Loucy (cell line): ENCODE measurements around the gene FNDC3A.

Source experiments
- H2AFZ ChIP-seq: fragments of 200-600 bp; sonication (generic); 2 replicates; pipeline ENCODE4 v1.6.0; 2016; ENCODE audit warnings: antibody characterized with exemption, mild to moderate bottlenecking, low read length, moderate library complexity
- H3F3A ChIP-seq: fragments of 200-600 bp; 2 replicates; pipeline ENCODE4 v1.6.0; 2016; ENCODE audit warnings: antibody characterized with exemption, low read depth, mild to moderate bottlenecking
- H3K27me3 ChIP-seq: fragments of 200-600 bp; sonication (generic); 2 replicates; pipeline ENCODE4 v1.6.1; 2014; ENCODE audit warnings: low read length, mild to moderate bottlenecking; ENCODE audit not compliant: insufficient read depth, poor library complexity, severe bottlenecking
- H3K36me3 ChIP-seq: fragments of 200-600 bp; sonication (generic); 2 replicates; pipeline ENCODE4 v1.6.1; 2016; ENCODE audit warnings: low read length; ENCODE audit not compliant: insufficient read depth
- H3K4me1 ChIP-seq: fragments of 200-600 bp; sonication (generic); 2 replicates; pipeline ENCODE4 v1.5.1; 2014; ENCODE audit warnings: low read length, mild to moderate bottlenecking; ENCODE audit not compliant: insufficient read depth, poor library complexity, severe bottlenecking
- H3K4me2 ChIP-seq: fragments of 200-600 bp; sonication (generic); 2 replicates; pipeline ENCODE4 v1.6.0; 2014; ENCODE audit warnings: antibody characterized with exemption, low read length, low read depth, mild to moderate bottlenecking; ENCODE audit not compliant: poor library complexity, severe bottlenecking
- H3K4me3 ChIP-seq: fragments of 200-600 bp; sonication (generic); 2 replicates; pipeline ENCODE4 v1.5.1; 2014; ENCODE audit warnings: low read length, mild to moderate bottlenecking, mixed read lengths; ENCODE audit not compliant: poor library complexity, severe bottlenecking
- H3K79me2 ChIP-seq: fragments of 200-600 bp; sonication (generic); 2 replicates; pipeline ENCODE4 v1.6.1; 2014; ENCODE audit warnings: low read length; ENCODE audit not compliant: insufficient read depth
- H3K9ac ChIP-seq: fragments of 200-600 bp; sonication (generic); 2 replicates; pipeline ENCODE4 v1.6.0; 2014; ENCODE audit warnings: mild to moderate bottlenecking, low read depth, low read length, moderate library complexity; ENCODE audit not compliant: poor library complexity, severe bottlenecking
- H3K9me2 ChIP-seq: fragments of 200-600 bp; sonication (generic); replicated peaks from 2 replicates; pipeline ENCODE4 v1.6.1; 2016; ENCODE audit warnings: low read depth, low read length, mixed read lengths
- H3K9me3 ChIP-seq: fragments of 200-600 bp; sonication (generic); 2 replicates; pipeline ENCODE4 v1.6.1; 2014; ENCODE audit warnings: mild to moderate bottlenecking, antibody characterized with exemption, low read length, low read depth; ENCODE audit not compliant: insufficient read depth
- H4K20me1 ChIP-seq: fragments of 200-600 bp; sonication (generic); 2 replicates; pipeline ENCODE4 v1.6.0; 2014; ENCODE audit warnings: antibody characterized with exemption, low read length, mild to moderate bottlenecking; ENCODE audit not compliant: insufficient read depth, poor library complexity, severe bottlenecking
- CTCF ChIP-seq: fragments of 200-600 bp; sonication (generic); conservative IDR thresholded peaks from 2 replicates; pipeline ENCODE4 v1.5.1; 2014; ENCODE audit warnings: mild to moderate bottlenecking, antibody characterized with exemption, low read length
- EZH2phosphoT487 ChIP-seq: fragments of 200-600 bp; IDR thresholded peaks from 2 replicates; pipeline ENCODE4 v1.6.1; 2018; ENCODE audit warnings: antibody characterized with exemption, mild to moderate bottlenecking, moderate library complexity, borderline replicate concordance

The FNDC3A gene

GRCh38 chr13:49110913-49111170, 135.1 kb downstream of the FNDC3A start:
- Histone ChIP-seq H3K4me1 (peaks cover 37% of the 10 kb centered on the region), H4K20me1 (no peaks in the 10 kb centered on the region), H3K9me3 (no peaks in the 10 kb centered on the region), H3K79me2 (peaks cover 55% of the 10 kb centered on the region), H3K9me2 (no peaks in the 10 kb centered on the region), H3K27me3 (no peaks in the 10 kb centered on the region), H3F3A (no peaks in the 10 kb centered on the region), H2AFZ (no peak overlapping the region), H3K36me3 (peaks cover 8% of the 10 kb centered on the region; the same call in 1 of the 2 replicates), H3K9ac (peak overlapping the region; percentile 74), H3K4me3 (peak overlapping the region; percentile 93), H3K4me2 (peak overlapping the region; percentile 82)
- TF ChIP-seq EZH2phosphoT487 = no peak
- TF ChIP-seq CTCF = no peak

- Histone ChIP-seq H3K9ac (peak overlapping the region; percentile 74), H4K20me1 (no peaks in the 10 kb centered on the region), H3K9me3 (no peaks in the 10 kb centered on the region), H3F3A (no peaks in the 10 kb centered on the region), H3K27me3 (no peaks in the 10 kb centered on the region), H3K36me3 (peaks cover 26% of the 10 kb centered on the region; the same call in 1 of the 2 replicates), H3K9me2 (no peaks in the 10 kb centered on the region), H3K79me2 (peaks cover 56% of the 10 kb centered on the region), H3K4me2 (peak overlapping the region; percentile 82), H3K4me1 (peaks cover 37% of the 10 kb centered on the region), H3K4me3 (peak overlapping the region; percentile 93), H2AFZ (peak overlapping the region; percentile 2; the same call in 1 of the 2 replicates)
- no peak for TF ChIP-seq EZH2phosphoT487
- TF ChIP-seq CTCF = no peak
Measured at GRCh38 chr13:49112782-49113525, 137.2 kb downstream of the FNDC3A start.

GRCh38 chr13:49113526-49114286, 138.0 kb downstream of the FNDC3A start:
- peak overlapping the region; percentile 93 for H3K4me3 ChIP-seq
- no peaks in the 10 kb centered on the region for H3F3A ChIP-seq
- H4K20me1 ChIP-seq = no peaks in the 10 kb centered on the region
- no peaks in the 10 kb centered on the region for H3K9me3 ChIP-seq
- H3K9me2 ChIP-seq = no peaks in the 10 kb centered on the region
- peak overlapping the region; percentile 74 for H3K9ac ChIP-seq
- peaks cover 56% of the 10 kb centered on the region for H3K79me2 ChIP-seq
- peak overlapping the region; percentile 82 for H3K4me2 ChIP-seq
- peaks cover 37% of the 10 kb centered on the region for H3K4me1 ChIP-seq
- no peaks in the 10 kb centered on the region for H3K27me3 ChIP-seq
- no peak for TF ChIP-seq CTCF
- no peak for TF ChIP-seq EZH2phosphoT487
- H3K36me3 ChIP-seq = peaks cover 34% of the 10 kb centered on the region; the same call in 1 of the 2 replicates
- H2AFZ ChIP-seq = peak overlapping the region; percentile 2; the same call in 1 of the 2 replicates
